ENCODE data around the gene HELZ2. TPM values are rescaled to one million over a fixed set of nuclear protein-coding genes. Genes with fewer than 3 reads are reported as not detected.

The HELZ2 gene
- total and polyA plus RNA-seq, 2 of the 4 experiments (the other 2 are of a cell fraction) = 4.7 to 10.6 TPM

GRCh38 chr20:63549019-63549418 lies 25.0 kb downstream of the HELZ2 start:
- Histone ChIP-seq H3K27me3 (ENCODE audit: control insufficient read depth, insufficient read depth, low read length) (peaks cover 40% of the 10 kb centered on the region), H4K8ac (ENCODE audit: low read depth in 2 of 2, low read length in 2 of 2) (no peak overlapping the region), H2BK120ac (ENCODE audit: low read depth, low read length) (no peak overlapping the region), H3K18ac (ENCODE audit: low read depth, low read length) (no peak overlapping the region), H3K79me1 (ENCODE audit: low read depth in 1 of 2, low read length in 2 of 2) (no peaks in the 10 kb centered on the region), H3K4me3 (ENCODE audit: insufficient read depth, low read depth, low read length) (no peak overlapping the region), H2AK5ac (ENCODE audit: low read depth, low read length) (no peak overlapping the region), H3K23ac (ENCODE audit: low read depth, low read length) (no peak overlapping the region), H3K4me2 (ENCODE audit: low read depth, low read length) (no peak overlapping the region), H3K36me3 (ENCODE audit: control insufficient read depth, insufficient read depth, low read length) (no peaks in the 10 kb centered on the region), H4K5ac (ENCODE audit: low read depth, low read length) (no peak overlapping the region), H2BK5ac (ENCODE audit: low read depth, low read length, poor library complexity, severe bottlenecking) (no peak overlapping the region), H3K9me3 (ENCODE audit: control insufficient read depth, insufficient read depth, low read length) (no peaks in the 10 kb centered on the region), H3K27ac (ENCODE audit: insufficient read depth, low read length) (no peak overlapping the region), H3K56ac (ENCODE audit: extremely low read depth, insufficient read depth, low read length) (no peak overlapping the region), H2BK15ac (ENCODE audit: low read depth, low read length) (no peak overlapping the region), H4K91ac (ENCODE audit: insufficient read depth, low read depth, low read length) (no peak overlapping the region), H4K20me1 (ENCODE audit: insufficient read depth, low read length) (no peaks in the 10 kb centered on the region), H3K4me1 (ENCODE audit: control insufficient read depth, insufficient read depth, low read length) (no peaks in the 10 kb centered on the region), H3K9ac (ENCODE audit: low read depth, low read length) (no peak overlapping the region), H3K4ac (ENCODE audit: low read depth, low read length) (no peak overlapping the region), H2AK9ac (replicated peaks; ENCODE audit: low read depth, low read length, poor library complexity) (no peak overlapping the region), H2AFZ (replicated peaks; ENCODE audit: low read length, poor library complexity) (peak overlapping the region; percentile 51), H3K9me1 (ENCODE audit: insufficient read depth, low read length) (no peaks in the 10 kb centered on the region), H2BK20ac (ENCODE audit: low read depth, low read length) (no peak overlapping the region), H3K14ac (replicated peaks; ENCODE audit: low read depth, low read length) (no peak overlapping the region)
- TF ChIP-seq CHD1 (IDR thresholded peaks at IDR 0.05; ENCODE audit: low read depth, low read length) (no peak), MAZ (IDR thresholded peaks at IDR 0.05; ENCODE audit: borderline replicate concordance, low read depth, low read length) (no peak), USF2 (IDR thresholded peaks at IDR 0.05; ENCODE audit: low read depth, low read length) (no peak), MAFK (IDR thresholded peaks at IDR 0.05; ENCODE audit: low read depth, low read length) (no peak), RFX5 (IDR thresholded peaks at IDR 0.05; ENCODE audit: low read depth, low read length) (no peak), POLR2A (IDR thresholded peaks at IDR 0.05; ENCODE audit: low read depth, low read length) (no peak), RCOR1 (IDR thresholded peaks at IDR 0.05; ENCODE audit: insufficient replicate concordance, low read length) (no peak), SMC3 (IDR thresholded peaks at IDR 0.05; ENCODE audit: low read depth, low read length) (no peak), RAD21 (IDR thresholded peaks at IDR 0.05; ENCODE audit: low read length) (no peak), FOS (IDR thresholded peaks at IDR 0.05; ENCODE audit: low read depth, low read length) (no peak), NFE2L2 (IDR thresholded peaks at IDR 0.05; ENCODE audit: low read depth, low read length) (no peak)
- BruUV-seq (replicated peaks) = no TSS peak
- ChIA-PET CTCF (no interaction called here), POLR2A (ENCODE audit: unreplicated experiment) (no interaction called here)
- WGBS, 2 experiments (ENCODE audit: extremely low coverage in 2 of 2, insufficient read length in 1 of 2) = no CpG with 5 or more reads among the region's 25 CpGs
- intact Hi-C loops (cut with micrococcal nuclease) = no loop called here
- ATAC-seq (ENCODE audit: low read depth) (no peak), DNase-seq (no peak)
- dilution Hi-C loops (cut with HindIII; ENCODE audit: low sequenced_read_pairs, unreplicated experiment) = no loop called here
- in situ Hi-C loops (cut with MboI; ENCODE audit: low sequenced_read_pairs) = no loop called here
